HG03097 (cell line): ENCODE measurements around the gene ALDH3A2.
"Not testable (repeated sequence)": the region's sequence is repeated elsewhere in the genome, so short reads cannot be mapped to it uniquely, and the experiment has no call there.

Source experiments
- ATAC-seq: cut with Tn5 transposase; IDR thresholded peaks from one replicate; pipeline ENCODE4 v1.9.1; 2021; ENCODE audit not compliant: unreplicated experiment, low FRiP score

ALDH3A2 gene

DNA sequence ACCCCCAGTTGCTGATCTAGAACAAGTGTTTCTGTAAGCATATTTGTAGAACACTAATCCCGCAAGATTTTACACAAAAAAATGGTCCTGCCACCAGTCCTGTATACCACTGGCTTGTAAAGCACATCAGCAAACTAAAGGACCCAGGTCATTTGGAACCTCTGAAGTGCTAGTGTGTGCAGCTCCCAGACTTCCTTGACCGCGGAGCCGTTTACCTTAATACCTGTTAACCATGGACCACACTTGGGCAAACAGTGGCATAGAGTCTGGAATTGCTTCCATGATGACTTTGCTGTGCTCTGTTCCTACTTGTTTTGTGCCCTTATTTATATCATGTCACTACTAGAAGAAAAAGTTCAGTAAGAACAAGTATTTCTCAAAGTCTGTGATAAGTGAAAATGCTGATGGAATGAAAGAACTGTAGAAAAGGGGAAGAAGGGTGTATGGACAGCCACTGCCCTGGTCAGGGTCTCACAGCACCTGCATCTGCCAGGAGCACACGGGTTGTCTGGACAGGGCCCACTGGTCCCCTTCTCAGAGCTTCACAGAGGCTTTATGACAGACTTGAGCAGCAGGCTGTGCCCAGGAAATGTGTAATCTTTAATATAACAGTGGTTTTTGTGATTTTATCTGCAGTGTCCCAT lies 29.3 kb downstream of the ALDH3A2 start:
- no peak for ATAC-seq

DNA sequence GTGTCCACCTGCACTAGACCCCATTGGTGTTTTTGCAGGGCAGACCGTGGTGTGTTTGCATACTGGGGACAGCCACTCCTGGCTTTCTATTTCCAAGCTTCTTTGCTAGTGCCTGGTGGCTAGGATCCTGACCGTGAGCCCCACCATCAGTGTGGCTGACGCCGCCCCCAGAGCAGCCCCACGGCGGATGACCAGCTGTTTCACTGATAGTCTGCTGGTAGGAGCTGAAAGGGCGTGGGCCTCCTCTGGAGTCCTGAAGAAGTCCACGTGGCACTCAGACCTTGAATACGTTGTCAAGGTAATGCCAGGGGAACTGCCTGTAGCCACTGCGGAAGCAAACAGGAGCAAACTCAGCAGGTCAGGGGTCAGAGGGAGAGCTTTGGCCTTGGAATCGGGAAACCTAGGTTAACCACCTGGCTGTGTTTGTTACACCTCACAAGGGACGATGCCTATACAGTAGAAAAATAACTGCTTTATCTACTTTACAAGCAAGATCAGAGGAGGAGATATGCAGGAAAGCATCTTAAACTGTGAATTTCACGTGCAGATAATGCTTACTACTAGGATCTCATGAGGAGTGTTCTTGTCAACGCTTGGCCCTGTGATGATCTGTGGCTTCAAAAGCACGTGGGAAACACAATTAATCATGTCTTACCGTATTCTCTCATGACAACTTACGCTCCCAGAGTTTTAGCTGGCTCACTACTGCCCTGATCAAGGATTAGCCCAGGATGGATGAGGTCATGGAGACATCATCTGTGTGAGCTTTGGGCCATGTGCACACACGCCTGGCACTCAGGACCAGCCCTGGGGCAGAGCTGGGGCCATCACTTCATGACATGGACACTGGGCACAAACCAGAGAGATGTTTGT lies 30.3 kb downstream of the ALDH3A2 start:
- ATAC-seq, result no peak

DNA sequence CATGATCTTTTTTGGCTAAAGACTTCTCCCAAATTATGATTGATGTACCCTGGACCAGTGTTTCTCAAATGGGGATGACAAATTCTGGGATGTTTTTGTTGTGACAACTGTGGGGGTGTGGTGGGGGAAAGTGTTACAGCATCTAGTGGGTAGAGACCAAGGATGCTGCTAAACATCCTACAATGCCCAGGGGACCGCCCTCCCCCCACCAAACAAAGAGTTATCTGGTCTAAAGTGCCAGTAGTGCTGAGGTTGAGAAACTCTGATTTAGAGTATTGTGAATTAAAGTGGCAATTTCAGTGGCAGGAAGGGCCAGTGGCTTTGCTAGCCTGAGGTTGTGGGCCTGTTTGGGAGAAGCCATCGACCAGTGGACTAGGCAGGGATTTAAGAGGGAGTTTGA lies 34.6 kb downstream of the ALDH3A2 start:
- no peak for ATAC-seq

DNA sequence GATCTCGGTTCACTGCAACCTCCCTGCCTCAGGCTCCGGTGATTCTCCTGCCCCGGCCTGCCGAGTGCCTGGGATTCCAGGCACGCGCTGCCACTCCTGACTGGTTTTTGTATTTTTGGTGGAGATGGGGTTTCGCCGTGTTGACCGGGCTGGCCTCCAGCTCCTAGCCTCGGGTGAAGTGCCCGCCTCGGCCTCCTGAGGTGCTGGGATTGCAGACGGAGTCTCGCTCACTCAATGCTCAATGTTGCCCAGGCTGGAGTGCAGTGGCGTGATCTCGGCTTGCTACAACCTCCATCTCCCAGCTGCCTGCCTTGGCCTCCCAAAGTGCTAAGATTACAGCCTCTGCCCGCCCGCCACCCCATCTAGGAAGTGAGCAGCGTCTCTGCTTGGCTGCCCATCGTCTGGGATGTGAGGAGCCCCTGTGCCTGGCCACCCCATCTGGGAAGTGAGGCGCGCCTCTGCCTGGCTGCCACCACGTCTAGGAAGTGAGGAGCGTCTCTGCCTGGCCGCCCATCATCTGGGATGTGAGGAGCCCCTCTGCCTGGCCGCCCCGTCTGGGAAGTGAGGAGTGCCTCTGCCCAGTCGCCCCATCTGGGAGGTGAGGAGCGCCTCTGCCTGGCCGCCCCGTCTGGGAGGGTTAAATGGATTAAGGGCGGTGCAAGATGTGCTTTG lies 36.5 kb downstream of the ALDH3A2 start:
- not testable (repeated sequence) for ATAC-seq

DNA sequence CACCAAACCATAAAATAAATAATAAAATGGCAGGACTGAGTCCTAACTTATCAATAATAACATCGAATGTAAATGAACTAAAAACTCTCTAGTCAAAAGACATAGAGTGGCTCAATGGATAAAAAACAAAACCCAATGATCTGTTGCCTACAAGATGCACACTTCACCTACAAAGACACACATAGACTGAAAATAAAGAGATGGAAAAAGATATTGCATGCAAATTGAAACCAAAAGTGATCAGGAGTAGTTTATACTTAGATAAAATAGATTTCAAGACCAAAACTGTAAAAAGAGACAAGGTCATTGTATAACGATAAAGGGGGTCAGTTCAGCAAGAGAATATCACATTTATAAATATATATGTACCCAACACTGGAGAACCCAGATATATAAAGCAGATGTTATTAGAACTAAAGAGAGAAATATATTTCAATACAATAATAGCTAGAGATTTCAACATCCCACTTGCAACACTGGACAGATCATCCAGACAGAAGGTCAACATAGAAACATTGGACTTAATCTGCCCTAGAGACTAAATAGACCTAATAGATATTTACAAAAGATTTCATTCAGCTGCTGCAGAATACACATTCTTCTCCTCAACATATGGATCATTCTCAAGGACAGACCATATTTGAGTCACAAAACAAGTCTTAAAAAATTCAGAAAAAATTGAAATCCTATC lies 38.0 kb downstream of the ALDH3A2 start:
- ATAC-seq, result no peak

DNA sequence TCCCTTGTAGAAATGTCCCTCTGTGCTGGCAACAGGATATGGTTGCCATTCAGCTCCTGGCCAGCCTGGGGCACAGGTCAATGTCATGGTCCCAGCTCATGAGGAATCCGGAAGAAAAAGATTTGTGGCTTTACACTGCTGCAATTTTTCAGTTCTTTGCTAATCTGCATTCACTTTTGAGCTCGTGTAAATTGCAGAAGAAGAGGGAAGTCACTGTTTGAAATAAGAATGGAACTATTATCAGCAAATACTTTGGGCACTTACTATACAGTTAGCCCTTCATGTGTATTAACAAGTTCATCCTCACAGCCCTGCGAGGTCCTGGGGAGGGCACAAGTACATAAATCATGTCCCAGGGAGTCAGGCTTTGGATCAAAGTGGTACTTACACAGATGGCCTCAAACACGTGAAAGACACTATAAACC lies 53.7 kb downstream of the ALDH3A2 start:
- ATAC-seq, result no peak

DNA sequence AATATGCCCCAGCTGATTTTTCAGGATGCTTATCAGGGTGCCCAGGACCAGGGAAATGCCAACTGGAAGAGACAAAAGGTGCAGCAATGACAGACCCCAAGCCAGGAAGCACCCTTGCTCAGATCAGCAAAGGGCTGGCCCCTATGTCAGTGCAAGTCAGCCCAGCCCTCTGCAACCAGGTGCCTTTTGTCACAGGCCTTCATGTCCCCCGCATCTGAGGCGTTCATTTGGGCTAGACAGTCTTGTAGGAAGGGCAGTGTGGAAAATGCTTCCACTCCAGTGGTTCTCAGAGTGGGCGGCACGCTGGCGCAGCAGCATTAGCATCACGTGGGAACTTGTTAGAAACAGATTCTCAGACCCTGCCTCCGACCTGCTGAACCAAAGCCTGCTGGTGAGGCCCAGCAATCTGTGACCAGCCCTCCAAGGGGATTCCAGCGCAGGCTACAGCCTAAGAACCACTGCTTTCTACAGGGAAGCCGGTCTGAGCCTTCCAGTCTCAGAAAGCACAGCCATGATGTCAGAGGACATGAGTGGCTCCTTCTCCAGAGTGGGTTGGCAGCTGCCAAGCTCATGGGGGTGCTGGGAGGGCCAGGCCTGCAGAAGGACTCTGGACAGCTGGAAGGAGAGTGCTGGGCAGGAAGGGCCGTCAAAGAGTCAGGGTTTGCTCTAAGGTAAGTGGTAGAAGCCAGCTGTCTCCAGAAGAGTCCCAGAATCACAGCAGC lies 54.7 kb downstream of the ALDH3A2 start:
- ATAC-seq, result no peak

DNA sequence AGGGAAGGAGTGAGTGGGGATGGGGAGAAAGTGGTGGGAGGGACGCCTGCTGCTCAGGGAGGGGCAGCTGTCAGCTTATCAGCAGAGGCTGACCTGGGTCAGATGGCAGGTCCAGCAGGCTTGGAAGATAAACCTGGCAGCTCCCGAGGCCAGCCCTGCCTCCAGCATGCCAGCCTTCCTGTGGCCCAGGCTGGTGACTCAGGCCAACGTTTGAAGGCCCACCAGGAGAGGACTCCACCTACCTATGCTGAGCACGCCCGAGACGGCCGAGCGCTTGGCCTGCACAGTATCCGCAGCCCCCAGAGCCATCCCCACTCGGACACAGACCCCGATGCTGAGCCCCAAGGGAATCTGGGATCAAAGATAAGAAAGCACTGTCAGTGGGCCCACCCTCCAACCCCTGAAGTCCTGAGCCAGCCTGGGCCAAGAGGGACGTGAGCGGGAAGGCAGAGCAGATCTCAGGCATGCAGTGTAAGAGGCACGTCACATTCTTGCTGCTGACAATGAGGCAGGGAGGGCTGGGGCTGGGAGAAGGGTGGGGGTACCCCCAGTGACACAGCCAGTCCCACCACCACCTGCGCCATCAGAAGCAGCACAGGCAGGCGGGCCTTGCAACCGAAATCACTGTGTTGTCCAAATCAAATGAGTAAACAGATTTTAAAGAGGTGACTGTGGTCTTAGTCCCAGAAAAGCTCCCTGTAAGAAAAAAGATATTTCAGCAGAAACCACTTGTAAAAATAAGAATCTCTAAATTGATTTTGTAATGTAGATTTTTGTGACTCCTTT lies 55.5 kb downstream of the ALDH3A2 start:
- ATAC-seq, result no peak

DNA sequence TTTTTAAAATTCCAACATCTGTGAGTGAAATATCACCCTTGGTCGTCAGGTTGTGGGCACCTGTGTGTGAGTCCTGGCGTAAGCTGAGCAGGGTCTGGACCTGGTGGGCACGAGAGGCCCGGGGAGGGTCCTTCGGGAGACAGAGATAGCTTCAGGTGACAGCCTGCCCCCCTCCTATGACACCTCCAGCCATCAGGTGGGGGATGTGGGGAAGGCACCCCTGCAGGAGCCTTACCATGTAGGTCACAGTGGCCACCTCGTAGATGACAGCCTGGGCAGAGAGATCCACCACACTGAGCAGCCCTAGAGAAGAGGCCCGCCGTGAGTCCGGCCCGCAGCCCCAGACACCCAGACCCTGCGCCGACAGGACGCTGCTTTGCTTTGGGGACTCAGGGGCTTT lies 56.6 kb downstream of the ALDH3A2 start:
- no peak for ATAC-seq

DNA sequence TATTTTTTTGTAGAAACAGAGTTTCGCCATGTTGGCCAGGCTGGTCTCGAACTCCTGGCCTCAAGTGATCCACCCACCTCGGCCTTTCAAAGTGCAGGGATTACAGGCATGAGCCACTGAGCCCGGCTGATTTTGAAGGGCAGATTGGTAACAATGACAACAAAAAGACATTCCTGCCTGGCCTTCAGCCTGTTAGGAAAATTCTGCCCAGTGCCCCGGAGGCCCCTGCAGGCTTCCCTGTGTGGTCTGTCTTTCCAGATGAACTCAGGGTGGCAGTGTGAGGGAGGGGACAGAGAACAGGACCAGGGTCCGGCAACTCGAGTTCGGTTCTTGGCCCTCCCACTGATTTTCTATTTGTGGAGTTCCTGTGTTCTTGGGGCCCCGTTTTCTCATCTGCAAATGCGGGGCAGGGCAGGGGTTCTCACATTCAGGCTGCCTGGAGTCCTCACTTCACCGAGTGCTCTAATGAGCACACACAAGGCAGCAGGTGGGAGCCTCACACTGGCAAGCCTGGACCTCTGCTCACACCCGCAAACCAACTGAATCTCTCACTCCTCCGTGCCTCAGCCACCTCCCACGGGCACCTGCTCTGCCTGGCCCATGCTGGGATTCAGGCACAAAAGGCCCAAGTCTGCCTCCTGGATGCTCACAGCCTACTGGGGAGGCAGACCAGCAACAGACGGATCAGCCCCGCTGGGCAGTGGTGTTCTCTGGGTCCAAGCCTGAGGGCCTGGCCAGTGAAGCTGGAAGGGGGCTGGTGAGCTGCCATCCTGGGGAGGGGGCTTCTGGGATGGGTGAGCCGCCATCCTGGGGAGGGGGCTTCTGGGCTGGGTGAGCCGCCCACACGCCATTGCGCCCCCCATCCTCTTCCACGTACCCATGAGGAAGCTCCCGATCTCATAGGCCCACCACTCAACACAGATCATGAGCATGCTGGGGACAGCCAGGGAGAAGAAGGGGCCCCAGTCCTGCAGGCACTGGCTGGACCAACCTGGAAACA lies 57.5 kb downstream of the ALDH3A2 start:
- ATAC-seq, result no peak

DNA sequence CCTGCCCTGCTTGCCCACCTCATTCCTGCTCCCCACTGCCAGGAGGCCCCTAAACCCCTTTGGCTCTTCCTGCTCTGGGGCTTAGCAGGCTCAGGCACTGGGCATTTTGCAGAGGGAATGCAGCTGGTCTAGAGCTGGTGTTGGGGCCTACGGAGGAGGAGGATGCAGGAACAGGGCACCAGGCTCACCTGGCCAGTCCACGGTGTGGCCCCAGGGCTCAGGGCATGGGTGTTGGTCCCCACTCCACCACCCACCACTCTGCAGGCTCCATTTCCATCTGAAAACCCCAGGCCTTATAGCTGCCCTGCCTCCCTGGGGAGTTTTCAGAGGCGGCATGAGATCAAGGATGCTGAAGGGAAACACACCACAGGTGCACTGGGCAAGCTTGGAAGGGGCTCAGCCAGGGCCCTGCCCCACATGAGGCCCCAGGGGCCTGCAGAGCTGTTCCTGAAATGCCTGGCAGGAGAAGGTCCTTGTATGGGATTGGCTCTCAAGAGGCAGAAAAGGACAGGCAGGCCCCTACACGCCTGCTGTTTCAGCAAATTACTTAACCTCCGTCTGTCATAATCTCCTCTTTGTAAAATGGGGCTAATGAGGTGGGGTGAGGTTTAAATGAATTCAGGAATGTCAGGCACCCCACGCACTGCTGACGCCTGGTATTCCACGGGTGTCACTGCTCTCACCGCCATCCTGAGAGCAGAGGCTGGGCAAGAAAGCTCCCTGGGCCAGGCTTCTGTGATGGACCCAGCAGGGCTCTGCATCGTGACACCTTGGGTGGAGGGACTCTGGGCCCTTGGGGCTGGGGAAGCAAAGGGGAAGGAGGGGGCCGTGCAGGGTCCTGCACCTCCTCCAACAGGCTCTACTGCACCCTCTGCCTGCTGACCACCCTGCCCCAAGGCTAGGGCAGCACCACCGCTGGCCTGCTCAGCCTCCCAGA lies 58.5 kb downstream of the ALDH3A2 start:
- no peak for ATAC-seq

DNA sequence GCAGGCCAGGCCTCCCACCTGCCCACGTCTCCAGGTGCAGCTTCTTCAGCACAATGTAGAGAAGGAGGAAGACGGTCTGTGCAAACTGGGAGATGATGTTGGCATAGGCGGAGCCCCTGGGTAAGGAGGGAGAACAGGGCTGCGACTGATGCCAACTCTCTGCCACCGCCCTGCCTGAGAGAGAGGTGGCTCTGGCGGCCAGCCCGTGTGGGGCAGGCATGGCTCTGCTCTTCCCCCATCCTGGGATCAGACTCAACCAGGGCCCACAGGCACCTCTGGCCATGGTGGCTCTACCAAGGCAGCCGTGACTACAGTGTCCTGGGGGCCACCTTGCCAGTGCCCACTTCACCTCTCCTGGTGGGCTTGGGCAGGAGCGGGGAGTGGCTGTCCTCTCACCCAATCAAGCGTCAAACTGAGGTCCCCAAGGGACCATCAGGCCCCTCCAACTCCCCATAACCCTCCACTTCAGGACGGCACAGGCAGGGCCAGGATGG lies 59.2 kb downstream of the ALDH3A2 start:
- no peak for ATAC-seq

DNA sequence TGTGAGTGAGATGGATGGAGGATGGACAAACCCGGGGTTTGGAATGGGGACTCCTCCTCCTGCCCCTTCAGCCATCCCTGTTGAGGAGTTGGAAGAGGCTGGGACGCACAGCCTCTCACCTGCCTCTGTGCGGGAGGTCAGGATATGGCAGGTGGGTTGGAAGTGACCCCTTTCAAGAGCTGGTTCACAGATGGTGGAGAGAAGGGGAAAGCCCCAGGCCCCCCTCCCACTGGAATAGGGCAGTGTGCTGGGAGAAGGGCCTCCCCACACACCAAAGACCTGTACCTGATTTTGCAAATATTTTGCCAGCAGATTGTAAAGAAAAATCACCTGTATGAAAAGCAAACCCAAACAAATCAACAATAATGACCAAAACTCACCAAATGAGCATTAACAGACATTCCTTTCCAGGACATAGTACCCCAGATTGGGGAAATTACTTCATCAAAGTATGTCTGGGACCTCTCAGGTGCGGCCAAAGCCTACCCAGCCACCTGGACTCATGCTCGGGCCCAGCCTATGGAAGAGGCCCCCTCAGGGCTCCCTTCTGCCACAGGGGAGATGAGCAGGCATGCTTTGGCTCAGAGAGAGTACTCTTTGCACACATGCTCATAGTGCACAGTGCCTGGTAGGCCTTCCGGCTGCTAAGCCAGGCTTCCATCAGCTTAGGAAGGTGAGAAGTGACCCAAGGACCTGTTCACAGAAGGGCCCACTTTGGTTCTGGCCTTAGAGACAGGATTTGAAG lies 60.1 kb downstream of the ALDH3A2 start:
- no peak for ATAC-seq

DNA sequence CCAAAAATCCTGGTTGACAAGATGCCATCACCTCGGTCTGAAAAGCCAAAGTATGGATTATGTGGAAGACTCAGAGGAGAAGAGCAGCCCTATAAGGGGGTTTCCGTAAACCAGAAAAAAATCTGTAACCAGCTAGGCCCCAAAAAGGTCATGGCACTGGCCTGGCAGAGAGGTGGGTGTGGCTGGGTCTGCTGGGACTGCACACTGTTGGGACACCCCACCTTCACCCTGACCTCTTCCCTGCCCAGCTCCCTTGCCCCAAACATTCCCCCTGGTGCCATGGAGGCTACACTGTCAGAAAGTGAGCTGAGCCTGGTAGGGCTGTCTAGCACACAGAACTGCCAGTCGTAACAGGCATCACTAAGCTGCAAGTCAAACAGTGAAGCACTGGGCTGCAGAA lies 61.3 kb downstream of the ALDH3A2 start:
- no peak for ATAC-seq

DNA sequence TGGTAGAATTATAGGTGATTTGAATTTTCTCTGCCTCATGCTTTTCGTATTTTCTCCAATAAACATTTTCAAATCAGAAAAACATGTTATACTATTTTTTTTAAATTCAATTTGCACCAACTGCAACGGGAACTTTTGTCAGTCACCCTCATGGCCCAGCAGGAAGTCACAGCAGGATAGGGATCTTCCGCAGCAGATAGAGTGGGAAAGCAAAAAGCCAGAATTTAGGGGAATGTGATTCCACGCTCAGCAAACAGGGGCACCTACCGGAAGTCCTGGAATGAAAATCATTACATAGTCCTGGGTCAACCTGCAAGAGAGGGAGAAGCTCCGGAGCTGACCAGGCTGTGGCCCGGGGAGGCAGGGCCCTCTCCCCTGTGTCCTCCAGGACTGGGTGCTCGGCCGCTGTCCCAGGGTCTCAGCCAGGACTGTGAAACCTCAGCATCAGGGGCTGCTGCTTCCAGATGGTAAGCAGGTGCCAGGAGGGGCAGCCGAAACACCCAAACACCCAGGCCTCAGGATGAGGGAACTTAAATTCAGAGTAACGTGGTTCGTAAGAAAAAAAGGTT lies 64.0 kb downstream of the ALDH3A2 start:
- no peak for ATAC-seq

DNA sequence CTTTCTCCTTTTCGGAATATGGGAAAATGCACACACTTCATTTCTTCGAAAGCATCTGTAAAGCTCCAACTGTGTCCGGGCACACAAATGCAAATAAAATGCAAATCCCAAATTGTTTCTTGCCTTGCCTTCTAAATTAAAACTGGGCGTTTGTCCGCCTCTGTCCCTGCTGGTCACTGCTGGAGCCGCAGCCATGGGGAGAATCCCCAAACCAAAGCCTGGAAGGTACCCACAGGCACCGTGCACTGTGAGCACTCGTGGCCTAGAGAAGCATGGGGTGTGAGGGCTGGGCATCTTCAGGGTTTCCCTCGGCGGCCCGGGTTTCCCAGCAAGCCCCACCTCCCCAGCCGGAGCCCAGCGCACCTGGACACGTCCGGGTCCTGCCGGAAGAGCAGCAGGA lies 64.9 kb downstream of the ALDH3A2 start:
- no peak for ATAC-seq
